Calu3 (cell line): Measurements from ENCODE around the gene ACSF2. TPM values are rescaled to one million over a fixed set of nuclear protein-coding genes. Genes with fewer than 3 reads are reported as not detected.

ENCODE experiments used
- BruUV-seq: library from RNA; stranded (reverse); fragments of 400-500 nt; replicated peaks from 2 replicates; lab custom pipeline; 2021; lab: Mats Ljungman, UMichigan
- CTCF ChIA-PET: fragments of 300-600 bp; sonication (Branson Sonifier 250); formaldehyde crosslinking; loops from one replicate; lab custom pipeline; 2022; ENCODE audit warnings: antibody characterized with exemption; lab: Charles Lee
- DNase-seq: peaks from one replicate; pipeline ENCODE4 v3.0.0; 2022
- H3K27ac Mint-ChIP-seq: one replicate; pipeline ENCODE4 v1.8.0; 2022; ENCODE audit warnings: mixed read lengths; ENCODE audit not compliant: unreplicated experiment
- H3K27me3 Mint-ChIP-seq: one replicate; pipeline ENCODE4 v1.8.0; 2022; ENCODE audit warnings: mixed read lengths; ENCODE audit not compliant: unreplicated experiment
- H3K36me3 Mint-ChIP-seq: one replicate; pipeline ENCODE4 v1.8.0; 2022; ENCODE audit warnings: mild to moderate bottlenecking, moderate library complexity, mixed read lengths; ENCODE audit not compliant: insufficient read depth, unreplicated experiment
- H3K4me1 Mint-ChIP-seq: one replicate; pipeline ENCODE4 v1.8.0; 2022; ENCODE audit warnings: mild to moderate bottlenecking, low read depth, mixed read lengths; ENCODE audit not compliant: unreplicated experiment
- H3K4me3 Mint-ChIP-seq: one replicate; pipeline ENCODE4 v1.8.0; 2022; ENCODE audit warnings: mild to moderate bottlenecking, low read depth, moderate library complexity, mixed read lengths; ENCODE audit not compliant: unreplicated experiment
- H3K9me3 Mint-ChIP-seq: one replicate; pipeline ENCODE4 v1.8.0; 2022; ENCODE audit warnings: low read depth, mixed read lengths; ENCODE audit not compliant: unreplicated experiment
- intact Hi-C: fragments of 100-400 bp; cut with micrococcal nuclease; formaldehyde crosslinking; loops from one replicate; pipeline ENCODE4 v1.10.0; 2022; ENCODE audit not compliant: unreplicated experiment
- total RNA-seq: library from RNA; stranded (reverse); gene quantifications from 2 replicates; pipeline ENCODE4 v1.2.3, GENCODE V29; 2022
- TF ChIP-seq, protein P1 (sequence below): fragments of 200-600 bp; IDR thresholded peaks from one replicate; pipeline ENCODE4 v1.8.0; 2022; ENCODE audit warnings: antibody characterized with exemption; ENCODE audit not compliant: unreplicated experiment

Gene ACSF2
- total RNA-seq, 1 experiment from 2014 or later = 148 TPM

DNA sequence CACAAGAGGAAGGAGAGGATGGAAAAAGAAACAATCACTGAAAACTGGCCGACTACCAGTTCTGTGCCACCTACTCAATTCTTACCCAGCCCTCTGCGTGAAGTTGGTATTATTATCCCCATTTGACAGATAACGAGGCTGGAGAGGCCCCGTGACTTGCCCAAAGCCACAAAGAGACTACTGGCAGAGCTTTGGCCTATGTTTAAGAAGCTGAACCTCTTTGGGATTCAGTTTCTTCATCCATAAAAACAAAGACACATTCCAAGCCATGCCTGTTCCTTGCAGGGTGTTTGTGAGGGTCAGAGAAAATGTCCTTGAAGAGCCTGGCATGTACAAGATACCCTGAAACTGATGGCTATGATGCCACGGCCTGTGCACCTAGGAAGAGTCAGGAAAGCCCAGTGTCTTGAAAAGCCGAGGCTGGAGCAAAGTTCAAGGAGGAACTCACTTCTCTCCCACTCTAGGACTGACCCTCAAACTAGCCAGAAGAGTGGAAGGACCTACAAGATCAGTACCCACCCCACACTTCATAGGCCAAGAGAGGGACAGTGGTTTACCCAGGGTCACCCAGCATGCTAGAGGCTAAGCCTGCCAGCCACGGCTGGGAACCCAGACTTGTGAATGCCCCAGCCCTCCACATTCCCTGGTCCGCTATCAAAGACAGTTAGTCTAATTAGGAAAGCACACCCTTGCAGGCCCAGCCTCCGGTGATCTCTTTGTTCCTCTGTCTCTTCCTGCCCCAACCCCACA is 1.6 kb upstream of the ACSF2 start:
- peak overlapping the region; percentile 87 for H3K4me3 Mint-ChIP-seq
- intact Hi-C loops = loop anchor here (5.0 kb wide), 1 partner anchor 53 kb away; the partner anchor contains the start of gene RSAD1
- no peaks in the 10 kb centered on the region for H3K9me3 Mint-ChIP-seq
- DNase-seq = peak; percentile 24
- CTCF ChIA-PET = interaction anchor here (0.6 to 5.4 kb wide), 3 partner anchors 27 to 211 kb away, joined by 3 to 36 read pairs (median 4); partner anchors contain the start of gene LRRC59
- TF ChIP-seq, protein P1, sequence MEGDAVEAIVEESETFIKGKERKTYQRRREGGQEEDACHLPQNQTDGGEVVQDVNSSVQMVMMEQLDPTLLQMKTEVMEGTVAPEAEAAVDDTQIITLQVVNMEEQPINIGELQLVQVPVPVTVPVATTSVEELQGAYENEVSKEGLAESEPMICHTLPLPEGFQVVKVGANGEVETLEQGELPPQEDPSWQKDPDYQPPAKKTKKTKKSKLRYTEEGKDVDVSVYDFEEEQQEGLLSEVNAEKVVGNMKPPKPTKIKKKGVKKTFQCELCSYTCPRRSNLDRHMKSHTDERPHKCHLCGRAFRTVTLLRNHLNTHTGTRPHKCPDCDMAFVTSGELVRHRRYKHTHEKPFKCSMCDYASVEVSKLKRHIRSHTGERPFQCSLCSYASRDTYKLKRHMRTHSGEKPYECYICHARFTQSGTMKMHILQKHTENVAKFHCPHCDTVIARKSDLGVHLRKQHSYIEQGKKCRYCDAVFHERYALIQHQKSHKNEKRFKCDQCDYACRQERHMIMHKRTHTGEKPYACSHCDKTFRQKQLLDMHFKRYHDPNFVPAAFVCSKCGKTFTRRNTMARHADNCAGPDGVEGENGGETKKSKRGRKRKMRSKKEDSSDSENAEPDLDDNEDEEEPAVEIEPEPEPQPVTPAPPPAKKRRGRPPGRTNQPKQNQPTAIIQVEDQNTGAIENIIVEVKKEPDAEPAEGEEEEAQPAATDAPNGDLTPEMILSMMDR = no peak
- H3K36me3 Mint-ChIP-seq = peaks cover 37% of the 10 kb centered on the region
- BruUV-seq = no TSS peak
- no peaks in the 10 kb centered on the region for H3K27me3 Mint-ChIP-seq
- peak overlapping the region; percentile 88 for H3K27ac Mint-ChIP-seq
- H3K4me1 Mint-ChIP-seq = peaks cover 70% of the 10 kb centered on the region

DNA sequence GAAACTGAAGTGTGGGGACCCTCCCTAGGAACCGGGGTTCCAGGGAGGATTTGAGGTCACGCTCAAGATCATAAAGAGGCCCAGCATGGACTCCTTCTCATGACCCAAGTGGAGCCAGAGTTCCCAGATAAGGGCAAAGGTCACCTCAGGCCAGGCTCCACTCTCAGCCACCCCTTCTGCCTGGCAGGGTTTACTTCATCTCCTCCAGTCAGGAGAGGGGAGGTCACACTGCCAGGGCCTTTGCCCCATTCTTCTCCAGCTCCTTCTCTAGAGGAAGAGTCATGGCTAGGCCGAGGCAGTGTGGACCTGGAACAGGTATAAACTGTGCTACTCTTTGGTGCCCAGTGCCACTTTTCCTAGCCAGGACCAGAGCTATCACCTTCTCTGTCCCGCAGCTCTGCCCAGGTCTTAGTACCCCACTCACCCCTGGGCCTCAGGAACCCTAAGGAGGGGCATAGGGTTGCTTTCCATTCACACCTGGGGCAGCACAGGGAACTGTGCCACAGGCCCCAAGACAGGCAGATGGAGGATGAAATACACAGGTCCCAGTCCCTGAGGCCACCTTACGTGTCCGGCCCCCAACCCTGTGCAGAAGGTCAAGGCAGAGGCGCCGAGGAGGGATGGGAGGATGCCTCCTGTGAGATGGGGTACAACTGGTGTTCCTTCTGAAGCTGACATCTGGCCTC is 879 bp upstream of the ACSF2 start:
- Mint-ChIP-seq H3K27me3 (no peaks in the 10 kb centered on the region), H3K36me3 (peaks cover 45% of the 10 kb centered on the region), H3K9me3 (no peaks in the 10 kb centered on the region), H3K27ac (peak overlapping the region; percentile 88), H3K4me3 (peak overlapping the region; percentile 87), H3K4me1 (peaks cover 73% of the 10 kb centered on the region)
- intact Hi-C loops = loop anchor here (5.0 kb wide), 1 partner anchor 52 kb away; the partner anchor contains the start of gene RSAD1
- DNase-seq = no peak
- no TSS peak for BruUV-seq
- CTCF ChIA-PET = interaction anchor here (0.7 to 5.4 kb wide), 3 partner anchors 28 to 343 kb away, joined by 3 to 36 read pairs (median 4); partner anchors contain the start of gene LRRC59
- TF ChIP-seq, protein P1 = no peak

DNA sequence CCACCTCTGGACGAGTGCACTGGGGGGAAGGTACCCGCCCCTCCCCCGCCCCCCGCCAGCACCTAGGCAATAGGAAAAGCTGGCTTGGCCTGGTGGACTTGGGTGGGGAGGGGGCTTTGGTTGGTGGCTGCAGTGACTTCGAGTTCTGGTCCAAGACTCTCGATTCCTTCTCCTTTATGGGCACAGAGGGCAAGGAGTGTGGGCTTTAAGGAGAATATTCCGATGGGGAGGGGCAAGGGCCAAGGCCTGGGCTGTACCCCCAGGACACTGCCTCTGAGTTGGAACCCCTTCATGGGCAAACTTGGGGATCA is 409 bp downstream of the ACSF2 start:
- H3K4me1 Mint-ChIP-seq = peaks cover 71% of the 10 kb centered on the region
- DNase-seq = no peak
- no peak overlapping the region for H3K27ac Mint-ChIP-seq
- H3K4me3 Mint-ChIP-seq = peak overlapping the region; percentile 87
- no peaks in the 10 kb centered on the region for H3K27me3 Mint-ChIP-seq
- intact Hi-C loops = loop anchor here (2.0 kb wide), 1 partner anchor 14 kb away; no protein-coding TSS in a partner anchor
- no TSS peak for BruUV-seq
- CTCF ChIA-PET = interaction anchor here (0.5 to 2.2 kb wide), 8 partner anchors 14 to 64 kb away, joined by 3 to 20 read pairs (median 4); partner anchors contain the start of gene LRRC59
- no peaks in the 10 kb centered on the region for H3K9me3 Mint-ChIP-seq
- H3K36me3 Mint-ChIP-seq = peaks cover 46% of the 10 kb centered on the region
- TF ChIP-seq, protein P1 = no peak
